Psoas muscle (tissue), 8 donors: ENCODE results near the gene PLXNA4. TPM values are rescaled to one million over a fixed set of nuclear protein-coding genes. Genes with fewer than 3 reads are reported as not detected.

Source experiments
- ATAC-seq, 4 donors: fragments of 200-7000 bp; cut with Tn5 transposase; one replicate each; pipeline ENCODE4 v1.9.1; 2020; ENCODE audit warnings: moderate library complexity in 3 of 4, mild to moderate bottlenecking in 2 of 4
- DNase-seq, 2 donors: peaks; one replicate each; pipeline ENCODE4 v3.0.0-alpha.2; 2020
- H3K27ac ChIP-seq: fragments of 200-600 bp; one replicate; pipeline ENCODE4 v1.8.0; 2022
- H3K27me3 ChIP-seq, 3 donors: fragments of 200-600 bp in 1 of 3; one replicate each; pipeline versions ENCODE4 v1.6.1 to v1.8.0; 2013 to 2022; ENCODE audit warnings: low read length in 2 of 3, mild to moderate bottlenecking in 2 of 3, moderate library complexity in 1 of 3; ENCODE audit not compliant: insufficient read depth in 3 of 3
- H3K36me3 ChIP-seq, 2 donors: fragments of 200-600 bp in 1 of 2; one replicate each; pipeline versions ENCODE4 v1.6.1 to v1.8.0; 2013 to 2022; ENCODE audit warnings: low read depth in 1 of 2, mild to moderate bottlenecking in 1 of 2, moderate library complexity in 1 of 2; ENCODE audit not compliant: insufficient read depth in 1 of 2
- H3K4me1 ChIP-seq: fragments of 200-600 bp; one replicate; pipeline ENCODE4 v1.8.0; 2022
- H3K4me3 ChIP-seq: fragments of 200-600 bp; one replicate; pipeline ENCODE4 v1.8.0; 2022; ENCODE audit warnings: mild to moderate bottlenecking
- H3K9me3 ChIP-seq: fragments of 200-600 bp; one replicate; pipeline ENCODE4 v1.8.0; 2022
- CTCF ChIP-seq: fragments of 200-600 bp; IDR thresholded peaks from one replicate; pipeline ENCODE4 v1.8.0; 2022; ENCODE audit warnings: antibody characterized with exemption
- WGBS, 3 donors: extraction: QIAGEN DNeasy Blood & Tissue Kit; methylation state at CpG; one replicate each; pipeline versions ENCODE4 v1.1.6 to v1.1.7; 2013; 5-methylcytosine and 5-hydroxymethylcytosine counted together
- intact Hi-C, 2 donors: fragments of 100-400 bp; cut with DNase I; formaldehyde crosslinking; loops; one replicate each; pipeline versions ENCODE4 v1.11.0 to v1.14.2; 2022
- polyA plus RNA-seq, 3 donors: library from polyadenylated mRNA; stranded (reverse); fragments of 200-250 nt; gene quantifications; one replicate each; pipeline ENCODE4 v1.2.3, GENCODE V29; 2013
- total RNA-seq, 4 donors: library from RNA; stranded (reverse); fragmentation: NEBNext Ultra II Directional in 2 of 4; extraction: Animal tissue kit (Norgen Biotek cat#: 25700) in 2 of 4; gene quantifications; one replicate each; pipeline versions ENCODE4 v1.2.1 to v1.2.4, GENCODE V29; 2021 to 2023
- donor health status: healthy with polysubstance abuse.
- donor health status: DM: no; HTN: no; CAD: no; lungs with moderate emphysema.
- donor health status: Bipolar disorder and iron deficiency.
- donor health status: healthy.
- donor health status: DM: yes; HTN: yes; CAD: no.
- donor health status: DM: no; HTN: no; CAD: no.
- donor health status: DM: no; HTN: no; CAD: no.
- donor health status: DM: yes; HTN: yes; CAD: no.

Gene PLXNA4
- total and polyA plus RNA-seq, 7 donors: 0.15 to 2.5 (median 0.88) TPM

- ATAC-seq: no peak
- H3K4me1 ChIP-seq: peaks cover 15% of the 10 kb centered on the region
These were observed 321.0 kb downstream of the PLXNA4 start for GRCh38 chr7:132255115-132255797.

GRCh38 chr7:132254455-132254854 lies 321.8 kb downstream of the PLXNA4 start:
- WGBS, 3 donors: 92 to 94% (median 93%) methylated on average over 12 of the region's 12 CpGs
- ATAC-seq (no peak), DNase-seq (no peak)
- intact Hi-C loops: loop anchor here (5.0 to 10.0 kb wide), 3 partner anchors 252 to 560 kb away; no protein-coding TSS in a partner anchor
- H3K27ac ChIP-seq: no peak overlapping the region
- peaks cover 0 to 3% (median 0%) of the 10 kb centered on the region in 3 donors for H3K27me3 ChIP-seq
- no peak overlapping the region for H3K4me3 ChIP-seq
- H3K4me1 ChIP-seq: peaks cover 17% of the 10 kb centered on the region
- H3K9me3 ChIP-seq: no peaks in the 10 kb centered on the region
- no peaks in the 10 kb centered on the region for H3K36me3 ChIP-seq
- TF ChIP-seq CTCF: no peak

More at GRCh38 chr7:132255115-132255797, 321.0 kb downstream of the PLXNA4 start:
- H3K4me3 ChIP-seq: no peak overlapping the region
- no peaks in the 10 kb centered on the region for H3K9me3 ChIP-seq
- no peak overlapping the region for H3K27ac ChIP-seq
- no peak for TF ChIP-seq CTCF
- H3K36me3 ChIP-seq: no peaks in the 10 kb centered on the region
- WGBS, 3 donors: 86 to 96% (median 89%) methylated on average over 3 of the region's 3 CpGs
- H3K27me3 ChIP-seq: peaks cover 0 to 3% (median 0%) of the 10 kb centered on the region in 3 donors
- intact Hi-C loops: loop anchor here in 1 of 2 donors (10.0 kb wide), 1 partner anchor 560 kb away; no protein-coding TSS in a partner anchor
- DNase-seq: no peak

- Histone ChIP-seq H3K27ac (no peak overlapping the region), H3K4me3 (no peak overlapping the region), H3K27me3 (peaks cover 0 to 3% (median 0%) of the 10 kb centered on the region in 3 donors), H3K36me3 (no peaks in the 10 kb centered on the region), H3K9me3 (no peaks in the 10 kb centered on the region), H3K4me1 (peaks cover 17% of the 10 kb centered on the region)
- intact Hi-C loops: loop anchor here (2.0 to 10.0 kb wide), 4 partner anchors 250 to 558 kb away; no protein-coding TSS in a partner anchor
- ATAC-seq: no peak
- 63 to 68% (median 65%) methylated on average over 2 of the region's 2 CpGs for WGBS, 3 donors
- DNase-seq: no peak
- TF ChIP-seq CTCF: no peak
These were observed 323.5 kb downstream of the PLXNA4 start for GRCh38 chr7:132252793-132253100.

GRCh38 chr7:132251327-132251659 lies 325.0 kb downstream of the PLXNA4 start:
- Histone ChIP-seq H3K36me3 (no peaks in the 10 kb centered on the region), H3K9me3 (no peaks in the 10 kb centered on the region), H3K27ac (no peak overlapping the region), H3K4me3 (no peak overlapping the region), H3K4me1 (peaks cover 17% of the 10 kb centered on the region), H3K27me3 (no peaks in the 10 kb centered on the region)
- intact Hi-C loops: loop anchor here (2.0 to 10.0 kb wide), 4 partner anchors 249 to 556 kb away; no protein-coding TSS in a partner anchor
- 15 to 17% (median 15%) methylated on average over 5 of the region's 5 CpGs for WGBS, 3 donors
- DNase-seq: peak; percentile 62 to 85
- ATAC-seq: peak; percentile 78 to 94 (median 90)
- no peak for TF ChIP-seq CTCF
